Mesendoderm (in vitro differentiated cells): ENCODE data around the gene EIF4E1B.

Experiments used
- DNase-seq: peaks from one replicate; pipeline ENCODE4 v3.0.0; 2013
- H2AK5ac ChIP-seq: 2 replicates; pipeline ENCODE4 v1.6.1; 2013; ENCODE audit warnings: low read length, inconsistent platforms
- H2BK120ac ChIP-seq: 2 replicates; pipeline ENCODE4 v1.6.1; 2013; ENCODE audit warnings: low read depth, mild to moderate bottlenecking, low read length, moderate library complexity, mixed read lengths
- H2BK15ac ChIP-seq: replicated peaks from 2 replicates; pipeline ENCODE4 v1.6.1; 2013; ENCODE audit warnings: low read depth, mild to moderate bottlenecking, moderate library complexity
- H2BK5ac ChIP-seq: 2 replicates; pipeline ENCODE4 v1.6.1; 2013; ENCODE audit warnings: low read length, inconsistent platforms
- H3K18ac ChIP-seq: 2 replicates; pipeline ENCODE4 v1.6.1; 2013; ENCODE audit warnings: mild to moderate bottlenecking, low read length, mixed read lengths
- H3K23ac ChIP-seq: one replicate; pipeline ENCODE4 v1.6.1; 2013; ENCODE audit warnings: low read length
- H3K27ac ChIP-seq: 2 replicates; pipeline ENCODE4 v1.5.1; 2013; ENCODE audit warnings: low read depth, mild to moderate bottlenecking, inconsistent platforms, low read length, moderate library complexity
- H3K27me3 ChIP-seq: 2 replicates; pipeline ENCODE4 v1.6.1; 2013; ENCODE audit warnings: low read length, control low read depth, mild to moderate bottlenecking, inconsistent platforms; ENCODE audit not compliant: insufficient read depth, poor library complexity
- H3K36me3 ChIP-seq: 2 replicates; pipeline ENCODE4 v1.6.1; 2013; ENCODE audit warnings: low read length, inconsistent platforms; ENCODE audit not compliant: control insufficient read depth, insufficient read depth
- H3K4ac ChIP-seq: one replicate; pipeline ENCODE4 v1.6.1; 2013; ENCODE audit warnings: low read depth, mild to moderate bottlenecking, low read length, moderate library complexity
- H3K4me1 ChIP-seq: 2 replicates; pipeline ENCODE4 v1.6.1; 2013; ENCODE audit warnings: low read depth, low read length, inconsistent platforms; ENCODE audit not compliant: control insufficient read depth
- H3K4me2 ChIP-seq: 2 replicates; pipeline ENCODE4 v1.6.1; 2013; ENCODE audit warnings: low read length
- H3K4me3 ChIP-seq: 2 replicates; pipeline ENCODE4 v1.5.1; 2013; ENCODE audit warnings: mild to moderate bottlenecking, low read length
- H3K56ac ChIP-seq: one replicate; pipeline ENCODE4 v1.6.1; 2013; ENCODE audit warnings: low read length
- H3K79me1 ChIP-seq: 2 replicates; pipeline ENCODE4 v1.6.1; 2013; ENCODE audit warnings: low read length, inconsistent platforms
- H3K79me2 ChIP-seq: 2 replicates; pipeline ENCODE4 v1.6.1; 2013; ENCODE audit warnings: mild to moderate bottlenecking, low read length; ENCODE audit not compliant: control insufficient read depth, insufficient read depth
- H3K9ac ChIP-seq: 2 replicates; pipeline ENCODE4 v1.6.1; 2013; ENCODE audit warnings: low read length, inconsistent platforms
- H4K5ac ChIP-seq: one replicate; pipeline ENCODE4 v1.6.1; 2013; ENCODE audit warnings: low read length
- H4K8ac ChIP-seq: one replicate; pipeline ENCODE4 v1.6.1; 2013; ENCODE audit warnings: low read depth, mild to moderate bottlenecking, control low read depth, low read length, moderate library complexity
- WGBS: extraction: QIAGEN DNeasy Blood & Tissue Kit; methylation state at CpG from one replicate; pipeline ENCODE4 v1.1.7; 2013; ENCODE audit warnings: low lambda C conversion rate, missing lambda C conversion rate; ENCODE audit not compliant: insufficient coverage; ENCODE audit errors: extremely low coverage; 5-methylcytosine and 5-hydroxymethylcytosine counted together

Gene EIF4E1B

GRCh38 chr5:176664886-176665285, 34.4 kb downstream of the EIF4E1B start:
- Histone ChIP-seq H3K36me3 (no peaks in the 10 kb centered on the region), H3K23ac (no peak overlapping the region), H3K18ac (no peak overlapping the region), H3K27me3 (no peaks in the 10 kb centered on the region), H3K4me3 (no peak overlapping the region), H4K8ac (no peak overlapping the region), H3K9ac (no peak overlapping the region), H3K79me1 (no peaks in the 10 kb centered on the region), H2BK120ac (no peak overlapping the region), H3K56ac (no peak overlapping the region), H3K4me2 (no peak overlapping the region), H3K4ac (no peak overlapping the region), H2BK5ac (no peak overlapping the region), H2AK5ac (no peak overlapping the region), H3K79me2 (no peaks in the 10 kb centered on the region), H2BK15ac (no peak overlapping the region), H4K5ac (no peak overlapping the region), H3K27ac (no peak overlapping the region), H3K4me1 (no peaks in the 10 kb centered on the region)
- no CpG with 5 or more reads among the region's 19 CpGs for WGBS
- DNase-seq = no peak

DNA sequence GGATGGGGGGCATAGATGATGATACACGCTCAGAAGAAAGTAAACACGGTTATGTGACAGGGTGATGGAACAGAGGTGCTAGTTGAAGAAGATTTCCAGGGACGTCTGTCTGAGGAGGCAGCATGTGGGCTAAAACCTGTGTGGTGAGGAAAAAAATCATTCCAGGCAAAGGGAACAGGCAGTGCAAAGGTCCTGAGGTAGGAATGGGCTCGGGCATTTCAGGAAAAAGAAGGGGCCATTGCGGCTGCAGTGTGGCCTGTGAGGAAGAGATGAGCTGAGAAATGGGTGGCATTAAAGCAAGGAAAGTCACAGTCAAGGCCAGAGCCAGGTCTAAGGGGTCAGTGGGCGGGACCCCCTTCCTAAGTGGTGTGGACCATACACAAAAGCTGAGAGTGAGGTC, 35.0 kb downstream of the EIF4E1B start:
- WGBS = no CpG with 5 or more reads among the region's 6 CpGs

GRCh38 chr5:176667637-176668036, 37.2 kb downstream of the EIF4E1B start:
- H3K4me1 ChIP-seq = no peaks in the 10 kb centered on the region
- WGBS = no CpG with 5 or more reads among the region's 7 CpGs
- no peak overlapping the region for H3K56ac ChIP-seq

More for the DNA sequence above, 35.0 kb downstream of the EIF4E1B start:
- Histone ChIP-seq H3K27me3 (no peaks in the 10 kb centered on the region), H3K79me2 (no peaks in the 10 kb centered on the region), H2BK120ac (no peak overlapping the region), H2AK5ac (no peak overlapping the region), H3K9ac (no peak overlapping the region), H3K23ac (peak overlapping the region; percentile 66), H3K27ac (no peak overlapping the region), H4K5ac (no peak overlapping the region), H3K36me3 (no peaks in the 10 kb centered on the region), H3K4me1 (no peaks in the 10 kb centered on the region), H4K8ac (no peak overlapping the region), H3K4ac (no peak overlapping the region), H2BK5ac (no peak overlapping the region), H3K4me2 (no peak overlapping the region), H3K79me1 (no peaks in the 10 kb centered on the region), H3K4me3 (no peak overlapping the region), H3K18ac (no peak overlapping the region), H2BK15ac (no peak overlapping the region), H3K56ac (no peak overlapping the region)
- no peak for DNase-seq

DNA sequence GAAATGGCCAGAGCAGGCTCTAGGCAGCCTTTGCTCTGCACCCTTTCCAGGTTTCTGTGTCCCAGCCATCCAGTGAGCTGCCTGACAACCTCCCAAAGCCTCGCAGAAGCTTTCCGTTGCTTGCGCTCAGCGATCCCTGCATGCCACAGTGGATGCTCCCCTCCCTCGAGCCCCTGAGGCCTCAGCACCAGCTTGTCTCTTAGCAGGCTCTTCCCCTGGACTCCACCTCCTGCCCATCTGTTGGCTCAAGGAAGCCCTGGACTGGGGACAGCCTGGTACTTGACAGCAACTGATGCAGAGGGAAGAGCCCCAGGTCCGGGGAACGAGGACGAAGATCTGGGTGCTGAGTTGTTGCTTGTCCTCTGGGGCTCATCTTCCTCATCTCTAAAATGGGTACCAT, 40.0 kb downstream of the EIF4E1B start:
- Histone ChIP-seq H4K8ac (no peak overlapping the region), H3K4me3 (no peak overlapping the region), H3K79me2 (no peaks in the 10 kb centered on the region), H3K79me1 (no peaks in the 10 kb centered on the region), H3K23ac (no peak overlapping the region), H2BK15ac (no peak overlapping the region), H3K4me2 (no peak overlapping the region), H3K4ac (no peak overlapping the region), H3K56ac (no peak overlapping the region), H2BK5ac (no peak overlapping the region), H3K18ac (no peak overlapping the region), H3K27ac (no peak overlapping the region), H3K36me3 (no peaks in the 10 kb centered on the region), H2BK120ac (no peak overlapping the region), H2AK5ac (no peak overlapping the region), H3K27me3 (no peaks in the 10 kb centered on the region), H3K4me1 (peaks cover under 1% of the 10 kb centered on the region), H4K5ac (no peak overlapping the region), H3K9ac (no peak overlapping the region)
- no CpG with 5 or more reads among the region's 8 CpGs for WGBS
- no peak for DNase-seq

More at GRCh38 chr5:176667637-176668036, 37.2 kb downstream of the EIF4E1B start:
- Histone ChIP-seq H3K36me3 (no peaks in the 10 kb centered on the region), H2AK5ac (no peak overlapping the region), H3K4me2 (no peak overlapping the region), H3K27me3 (no peaks in the 10 kb centered on the region), H2BK15ac (no peak overlapping the region), H3K4ac (no peak overlapping the region), H2BK5ac (no peak overlapping the region), H3K4me3 (no peak overlapping the region), H4K5ac (no peak overlapping the region), H3K79me2 (no peaks in the 10 kb centered on the region), H3K23ac (no peak overlapping the region), H3K27ac (no peak overlapping the region), H2BK120ac (no peak overlapping the region), H3K9ac (no peak overlapping the region), H4K8ac (no peak overlapping the region), H3K79me1 (no peaks in the 10 kb centered on the region), H3K18ac (no peak overlapping the region)
- DNase-seq = no peak

DNA sequence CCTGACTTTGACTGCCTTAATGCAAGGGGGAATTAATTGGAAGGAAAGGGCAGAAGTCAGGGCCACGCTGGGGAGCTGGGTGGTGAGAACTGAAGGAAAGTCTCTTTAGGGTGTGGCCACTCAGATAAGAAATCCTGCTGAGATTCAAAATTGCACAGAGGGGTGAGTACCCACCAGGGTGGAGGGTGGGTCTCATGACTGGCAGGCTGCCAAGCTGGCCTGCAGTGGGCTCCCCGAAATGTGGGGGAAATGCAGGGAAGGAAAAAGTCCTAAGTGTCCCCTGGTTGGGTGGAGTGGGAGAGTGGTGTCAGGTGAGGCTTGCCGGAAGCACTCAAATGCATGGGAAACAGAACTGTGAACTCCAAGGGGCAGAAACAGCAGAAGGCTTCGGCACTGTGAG, 40.9 kb downstream of the EIF4E1B start:
- Histone ChIP-seq H3K4me2 (no peak overlapping the region), H2BK120ac (no peak overlapping the region), H2BK5ac (no peak overlapping the region), H3K27me3 (no peaks in the 10 kb centered on the region), H3K79me1 (no peaks in the 10 kb centered on the region), H3K4me1 (peaks cover 3% of the 10 kb centered on the region), H4K5ac (no peak overlapping the region), H3K56ac (no peak overlapping the region), H4K8ac (no peak overlapping the region), H3K23ac (no peak overlapping the region), H2BK15ac (no peak overlapping the region), H3K79me2 (no peaks in the 10 kb centered on the region), H3K4me3 (no peak overlapping the region), H3K27ac (no peak overlapping the region), H3K36me3 (no peaks in the 10 kb centered on the region), H2AK5ac (no peak overlapping the region), H3K18ac (no peak overlapping the region), H3K9ac (no peak overlapping the region), H3K4ac (no peak overlapping the region)
- no CpG with 5 or more reads among the region's 4 CpGs for WGBS
- DNase-seq = no peak
